HS-27A (cell line): ENCODE measurements around the gene XYLT1.
"Not testable (repeated sequence)": the region's sequence is repeated elsewhere in the genome, so short reads cannot be mapped to it uniquely, and the experiment has no call there.

Experiments used
- DNase-seq: peaks from one replicate; pipeline ENCODE4 v3.0.0-alpha.2; 2012; ENCODE audit warnings: low read depth, missing footprints

XYLT1 gene

DNA sequence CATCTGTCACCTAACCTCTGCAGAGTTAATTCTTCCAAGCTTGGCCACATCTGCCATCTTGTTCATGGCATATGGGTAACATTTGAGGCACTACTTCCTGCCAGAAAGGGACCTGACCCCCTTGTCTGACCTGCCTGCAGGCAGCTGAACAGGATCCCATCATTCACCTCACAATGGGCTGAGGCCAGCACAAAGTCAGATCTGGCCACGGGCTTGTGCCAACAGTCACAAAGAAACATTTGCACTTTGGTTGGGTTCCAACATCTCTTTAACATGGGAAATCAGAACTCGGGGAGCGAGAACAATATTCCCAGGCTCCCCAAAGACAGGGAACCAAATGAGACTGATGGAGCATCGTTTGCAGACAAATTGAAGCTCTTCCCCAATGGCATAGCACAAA, 116.1 kb downstream of the XYLT1 start:
- no peak for DNase-seq

DNA sequence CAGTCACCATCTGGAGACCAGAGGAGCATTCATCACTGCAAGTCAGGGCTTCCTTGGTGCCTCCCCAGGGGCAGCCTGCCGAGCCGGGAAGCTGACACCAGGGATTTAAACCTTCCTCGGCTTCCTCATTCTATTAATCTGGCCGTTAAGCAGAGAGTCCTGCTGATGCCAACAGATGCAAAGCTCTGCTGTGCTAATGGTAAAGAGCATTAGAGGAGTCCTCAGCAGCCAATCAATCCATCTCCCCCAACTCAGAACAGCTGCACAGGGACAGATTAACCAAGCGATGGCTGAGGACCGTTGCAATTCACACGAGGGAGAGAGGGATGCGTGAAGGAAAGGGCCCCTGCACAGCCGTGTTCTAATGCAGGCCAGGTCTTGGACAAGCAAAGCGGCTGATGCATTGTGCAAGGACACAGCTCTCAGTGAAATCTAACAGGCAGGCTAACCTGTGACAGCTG, 116.6 kb downstream of the XYLT1 start:
- no peak for DNase-seq

- DNase-seq, result no peak
Measured at GRCh38 chr16:17353561-17353960, 117.2 kb downstream of the XYLT1 start.

DNA sequence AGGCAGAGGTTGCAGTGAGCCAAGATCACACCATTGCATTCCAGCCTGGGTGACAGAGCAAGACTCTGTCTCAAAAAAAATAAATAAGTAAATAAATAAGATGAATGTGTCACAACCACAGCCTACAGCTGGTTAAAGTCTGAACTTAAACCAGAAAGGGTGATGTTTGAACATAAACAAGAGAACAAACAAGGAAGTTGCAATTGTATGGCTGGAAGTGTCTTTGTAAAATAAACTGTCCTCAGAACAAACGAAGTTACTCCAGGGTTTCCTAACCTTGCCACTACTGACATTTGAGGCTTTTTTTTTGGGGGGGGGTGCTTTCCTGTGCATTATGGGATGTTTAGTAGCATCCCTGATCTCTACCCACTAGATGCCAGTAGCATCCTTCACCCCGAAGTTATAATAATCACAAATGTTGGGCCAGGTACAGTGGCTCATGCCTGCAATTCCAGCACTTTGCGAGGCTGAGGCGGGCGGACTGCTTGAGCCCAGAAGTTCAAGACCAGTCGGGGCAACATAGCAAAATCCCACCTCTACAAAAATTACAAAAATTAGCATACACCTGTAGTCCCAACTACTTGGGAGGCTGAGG, 119.2 kb downstream of the XYLT1 start:
- DNase-seq, result no peak

DNA sequence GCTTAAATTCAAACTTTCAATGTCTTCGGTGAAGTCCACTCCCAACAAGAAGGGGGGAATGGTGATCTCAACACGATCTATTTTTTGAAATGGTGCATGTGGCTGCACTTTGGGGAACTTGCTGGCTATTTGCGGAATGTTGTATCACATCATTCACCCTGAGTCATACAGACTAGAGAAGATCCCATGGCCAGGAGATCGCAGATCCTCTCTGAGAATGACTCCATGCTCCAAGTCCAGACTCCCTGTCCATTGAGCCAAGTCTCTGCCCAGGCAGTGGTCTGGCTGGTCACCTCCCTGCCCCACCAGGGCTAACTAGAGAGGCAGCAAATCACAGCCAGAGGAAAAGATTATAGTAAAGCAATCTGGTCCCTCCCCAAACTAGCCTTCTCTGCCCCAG, 120.6 kb downstream of the XYLT1 start:
- DNase-seq, result no peak

GRCh38 chr16:17348826-17349225, 121.9 kb downstream of the XYLT1 start:
- no peak for DNase-seq

DNA sequence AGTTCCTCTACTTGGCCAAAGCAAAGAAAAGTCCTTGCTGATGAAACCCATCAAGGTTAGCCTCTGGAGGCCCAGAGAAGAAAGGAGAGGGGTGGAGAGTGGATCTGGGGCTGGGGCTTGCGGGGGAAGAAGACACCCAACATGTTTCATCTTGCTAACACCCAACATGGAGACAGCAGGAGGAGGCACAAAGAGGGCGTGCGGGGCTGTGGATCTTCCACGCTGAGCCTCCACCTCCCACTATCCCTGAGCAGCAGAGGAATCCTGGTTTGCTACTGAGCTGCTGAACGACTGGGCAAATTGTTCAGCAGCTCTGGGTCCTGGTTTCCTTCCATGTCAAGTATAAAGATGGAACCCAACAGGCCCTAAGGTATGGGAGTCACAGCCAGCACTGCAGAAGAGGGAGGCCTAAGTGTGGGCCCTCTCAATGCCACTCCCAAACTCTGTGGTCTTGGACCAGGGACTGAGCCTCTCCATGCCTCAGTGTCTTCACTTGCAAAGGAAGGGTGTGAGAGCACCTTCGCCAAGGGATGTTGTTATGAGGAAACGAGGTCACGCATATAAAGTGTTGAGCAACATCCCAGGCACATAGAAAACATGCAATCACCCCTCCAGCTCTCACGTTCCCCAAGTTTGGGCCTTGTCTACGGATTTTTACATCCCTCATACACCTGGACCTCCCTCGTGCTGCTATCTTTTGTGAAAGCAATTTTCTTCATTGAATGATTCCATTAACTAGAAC, 122.5 kb downstream of the XYLT1 start:
- DNase-seq, result no peak

- no peak for DNase-seq
Measured at GRCh38 chr16:17347624-17348023, 123.1 kb downstream of the XYLT1 start.

DNA sequence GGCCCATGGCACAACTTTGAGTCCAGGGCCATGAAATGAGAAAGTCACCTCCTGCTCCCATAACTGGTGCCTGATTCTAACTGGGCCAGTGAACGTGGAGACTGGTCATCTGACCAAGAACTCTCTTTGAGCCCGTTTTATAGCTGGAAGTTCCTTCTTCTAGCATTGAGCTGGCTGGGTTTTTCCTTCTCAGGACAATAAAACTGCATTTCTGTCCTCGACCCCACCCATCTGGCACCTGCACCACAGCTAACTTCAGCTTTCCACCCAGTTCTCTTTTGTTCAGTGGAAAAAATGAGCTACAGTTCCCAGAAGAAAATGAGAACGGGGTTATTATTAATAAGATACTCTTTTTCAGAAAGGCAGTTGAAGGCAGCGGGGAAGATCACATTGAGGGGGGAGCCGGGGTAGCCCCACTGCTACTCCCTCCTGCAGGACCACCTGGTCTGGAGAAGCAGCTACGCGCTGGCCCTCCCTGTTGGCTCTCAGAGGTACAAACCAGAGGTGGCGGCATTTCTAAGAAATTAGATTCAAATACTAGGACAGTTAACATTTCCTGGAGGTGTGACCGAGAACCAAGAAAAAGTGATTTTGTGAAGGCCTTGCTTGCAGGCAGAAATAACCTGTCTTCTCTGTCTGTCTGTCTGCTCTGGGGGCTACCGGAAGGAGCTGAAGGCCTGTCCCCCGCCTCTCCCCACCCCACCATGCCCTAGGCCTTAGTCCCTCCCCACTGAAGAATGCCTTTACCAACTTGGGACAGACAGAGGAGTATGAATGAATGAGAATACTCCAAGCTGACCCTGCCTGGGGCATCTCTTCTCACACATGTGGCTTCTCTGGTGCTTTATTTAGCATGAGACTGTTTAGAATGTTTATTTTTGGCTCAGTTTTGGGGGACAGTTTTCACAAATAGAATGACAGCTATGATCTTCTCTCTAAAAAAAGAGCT, 123.9 kb downstream of the XYLT1 start:
- DNase-seq, result no peak

GRCh38 chr16:17345043-17345442, 125.7 kb downstream of the XYLT1 start:
- DNase-seq, result no peak

DNA sequence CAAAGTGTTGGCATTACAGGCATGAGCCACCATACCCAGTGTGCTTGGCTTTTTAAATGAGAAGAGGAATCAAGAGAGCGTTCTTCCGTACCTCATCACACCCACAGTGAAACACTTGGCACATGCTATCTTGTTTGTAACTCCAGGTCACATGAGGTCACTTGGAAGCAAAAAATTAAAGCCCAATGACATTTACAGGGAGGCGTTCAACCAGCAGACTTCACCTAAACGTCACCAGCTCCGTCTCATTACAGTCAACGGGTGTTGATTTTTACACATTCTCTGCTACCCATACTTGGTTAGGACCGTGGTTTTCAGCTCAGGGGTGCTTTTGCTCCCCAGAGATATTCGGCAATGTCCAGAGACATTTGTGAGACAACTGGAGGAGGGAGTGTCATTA, 127.0 kb downstream of the XYLT1 start:
- DNase-seq, result no peak

GRCh38 chr16:17343028-17343427, 127.7 kb downstream of the XYLT1 start:
- no peak for DNase-seq

- no peak for DNase-seq
Measured at GRCh38 chr16:17342031-17342430, 128.7 kb downstream of the XYLT1 start.

GRCh38 chr16:17340804-17341203, 130.0 kb downstream of the XYLT1 start:
- DNase-seq, result no peak

- no peak for DNase-seq
Measured at GRCh38 chr16:17339764-17340541, 130.8 kb downstream of the XYLT1 start.

DNA sequence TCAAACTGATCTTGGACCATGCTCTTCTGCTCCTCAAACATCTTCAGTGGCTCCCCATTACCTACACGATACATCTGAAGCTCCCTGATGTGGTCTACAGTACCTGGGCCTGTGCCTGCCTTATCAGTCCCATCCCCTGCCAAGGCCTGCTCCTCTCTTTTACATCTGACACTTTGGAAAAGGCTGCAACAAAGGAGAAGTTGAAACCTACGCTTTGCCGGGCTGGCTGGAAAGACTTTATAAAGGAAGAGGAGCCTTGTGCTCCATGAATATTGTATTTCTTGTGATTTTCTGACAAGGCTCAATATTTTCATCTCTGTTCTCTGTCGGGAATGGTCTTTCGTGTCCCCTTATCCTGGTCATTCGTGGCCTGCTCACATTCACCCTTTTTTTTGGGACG, 132.5 kb downstream of the XYLT1 start:
- DNase-seq, result no peak

GRCh38 chr16:17336530-17336900, 134.2 kb downstream of the XYLT1 start:
- DNase-seq, result no peak

DNA sequence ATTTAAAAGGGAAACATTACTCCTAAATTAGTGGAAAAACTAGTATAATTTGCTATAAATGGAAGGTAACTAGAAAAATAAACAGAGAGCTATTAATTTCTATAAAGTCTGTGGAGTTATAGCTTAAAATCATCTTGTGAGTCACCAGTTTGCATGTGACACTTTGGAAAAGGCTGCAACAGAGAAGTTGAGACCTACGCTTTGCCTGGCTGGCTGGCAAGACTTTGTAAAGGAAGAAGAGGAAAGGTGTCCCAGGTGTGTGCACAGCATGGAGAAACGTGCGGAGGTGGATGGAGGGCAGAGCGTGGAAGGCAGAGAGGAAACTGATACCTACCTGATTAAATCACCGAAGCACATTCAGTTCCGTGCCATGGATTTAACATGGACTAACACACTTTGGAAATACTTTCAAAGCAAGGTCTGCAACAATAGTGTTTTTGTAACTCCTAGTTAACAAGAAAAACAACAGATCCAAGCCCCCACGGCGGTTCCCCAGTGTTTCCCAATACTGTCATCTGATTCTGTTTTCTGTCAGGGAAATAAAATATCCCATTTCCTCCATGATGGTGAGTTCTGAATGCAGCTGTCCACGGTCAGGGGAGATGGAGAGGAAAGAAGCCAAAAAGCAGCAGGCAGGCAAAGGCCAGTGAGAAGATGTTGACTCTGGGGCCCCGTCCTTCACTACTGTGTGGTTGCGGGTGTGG, 134.8 kb downstream of the XYLT1 start:
- no peak for DNase-seq

DNA sequence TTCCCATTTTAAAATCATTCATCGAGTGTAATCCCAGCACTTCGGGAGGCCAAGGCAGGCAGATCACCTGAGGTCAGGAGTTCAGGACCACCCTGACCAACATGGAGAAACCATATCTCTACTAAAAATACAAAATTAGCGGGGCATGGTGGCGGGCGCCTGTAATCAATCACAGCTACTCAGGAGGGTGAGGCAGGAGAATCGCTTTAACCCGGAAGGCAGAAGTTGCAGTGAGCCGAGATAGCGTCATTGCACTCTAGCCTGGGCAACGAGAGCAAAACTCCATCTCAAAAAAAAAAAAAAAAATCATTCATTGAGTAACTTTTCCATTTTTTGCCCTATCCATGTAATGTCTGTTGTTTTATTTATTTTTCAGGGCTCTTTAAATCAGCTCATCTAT, 135.4 kb downstream of the XYLT1 start:
- not testable (repeated sequence) for DNase-seq

DNA sequence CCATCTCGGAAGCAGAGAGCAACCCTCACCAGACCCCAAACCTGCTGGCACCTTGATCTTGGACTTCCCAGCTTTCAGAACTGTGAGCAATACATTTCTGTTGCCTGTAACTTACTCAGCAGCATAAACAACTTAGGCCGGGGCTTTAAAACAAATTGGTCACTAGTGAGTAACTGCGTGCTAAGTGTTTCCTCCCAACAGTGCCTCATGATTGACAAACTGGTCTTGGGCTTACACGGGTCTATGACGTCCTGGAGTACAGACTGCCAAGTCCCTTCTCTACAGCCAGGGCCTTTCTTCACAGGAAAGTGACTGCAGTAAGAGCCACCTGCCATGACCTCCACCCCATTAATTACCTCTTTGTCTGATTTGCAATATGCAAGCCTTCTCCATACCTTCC, 136.7 kb downstream of the XYLT1 start:
- DNase-seq, result no peak

DNA sequence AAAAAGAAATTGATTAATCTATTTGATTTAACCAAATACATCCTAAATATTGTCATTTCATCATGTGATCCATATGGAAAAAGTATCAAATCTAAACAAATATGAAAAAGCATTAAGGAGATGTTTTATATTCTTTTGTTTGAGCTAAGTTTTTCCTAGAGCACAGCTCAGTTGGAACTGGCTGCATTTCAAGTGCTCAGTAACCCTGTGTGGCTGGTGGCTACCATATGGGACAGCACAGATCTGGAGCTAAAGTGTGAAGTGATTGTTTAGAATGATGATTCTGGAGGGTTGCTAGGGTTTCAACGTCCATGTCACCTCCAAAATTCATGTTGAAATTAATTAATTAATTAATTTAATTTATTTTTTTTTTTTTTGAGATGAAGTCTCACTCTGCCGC, 137.5 kb downstream of the XYLT1 start:
- DNase-seq, result no peak
